ENCODE measurements around the gene IL12RB1.
"Not testable (repeated sequence)": the region's sequence is repeated elsewhere in the genome, so short reads cannot be mapped to it uniquely, and the experiment has no call there.

IL12RB1 gene

DNA sequence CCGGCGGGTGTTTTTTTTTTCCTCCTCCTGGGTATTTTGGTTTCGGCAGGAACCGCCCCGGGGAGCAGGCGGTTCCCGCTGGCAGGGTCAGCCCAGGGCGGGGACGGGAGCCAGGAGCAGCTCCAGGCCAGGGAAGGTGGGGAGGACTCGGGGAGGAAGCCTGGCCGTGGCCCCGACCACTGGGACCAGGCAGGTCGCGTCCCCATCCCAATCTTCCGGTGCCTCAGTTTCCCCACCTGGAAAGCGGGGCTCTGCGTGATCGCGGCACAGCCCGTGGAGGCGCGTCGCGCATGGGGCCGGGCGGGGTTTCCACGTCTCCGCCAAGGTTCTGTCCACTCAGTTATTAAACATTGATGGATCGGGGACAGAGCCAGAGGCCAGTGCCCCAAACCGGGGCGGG, 34.8 kb downstream of the IL12RB1 start:
- no peak for DNase-seq

DNA sequence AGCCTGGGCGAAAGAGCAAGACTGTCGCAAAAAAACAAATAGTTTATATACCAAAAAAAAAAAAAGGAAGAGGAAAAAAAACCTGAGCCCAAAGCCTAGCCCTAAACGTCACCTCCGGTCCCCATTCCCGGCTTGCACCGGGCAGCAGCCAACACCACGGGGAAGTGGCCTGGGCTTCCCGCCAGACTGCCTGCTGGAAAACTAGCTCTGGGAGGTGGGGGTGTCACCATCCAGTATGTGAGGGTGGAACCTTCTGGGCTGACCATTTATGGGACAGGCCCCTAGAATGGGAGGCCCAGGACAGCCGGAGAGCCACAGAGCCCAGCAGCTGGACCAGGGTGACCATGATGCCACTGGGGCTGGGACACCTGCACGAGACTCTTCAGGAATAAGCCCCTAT, 37.3 kb downstream of the IL12RB1 start:
- peak in 46 of 56 donors; percentile 5 to 84 (median 56) for DNase-seq

DNA sequence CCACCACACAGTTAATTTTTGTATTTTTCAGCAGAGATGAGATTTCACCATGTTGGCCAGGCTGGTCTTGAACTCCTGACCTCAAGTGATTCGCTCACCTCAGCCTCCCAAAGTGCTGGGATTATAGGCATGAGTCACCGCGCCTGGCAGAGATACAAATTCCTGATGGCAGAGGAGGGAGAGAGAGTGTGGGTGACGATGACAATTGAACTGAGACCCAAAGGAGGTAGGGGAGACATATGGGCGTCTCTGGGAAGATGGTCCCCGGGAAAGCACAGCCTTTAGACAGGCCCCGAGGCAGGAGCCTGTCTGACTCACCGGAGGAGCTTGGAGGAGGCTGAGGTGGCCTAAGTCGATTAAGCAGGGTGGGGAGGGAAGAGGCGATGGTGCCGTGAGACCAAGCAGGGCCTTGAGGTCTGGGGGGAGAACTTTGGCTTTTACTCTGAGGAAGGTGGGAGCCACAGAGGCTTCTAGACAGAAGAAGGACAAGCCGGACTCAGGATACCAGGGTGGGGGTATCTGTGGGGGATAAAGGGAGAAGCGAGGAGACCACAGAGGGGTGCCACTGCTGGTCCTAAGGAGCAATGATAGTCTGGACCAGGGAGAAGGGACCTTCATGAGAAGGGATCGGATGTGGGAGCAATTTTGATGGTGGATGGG, 40.5 kb downstream of the IL12RB1 start:
- peak in 1 of 56 donors; percentile 3 for DNase-seq

DNA sequence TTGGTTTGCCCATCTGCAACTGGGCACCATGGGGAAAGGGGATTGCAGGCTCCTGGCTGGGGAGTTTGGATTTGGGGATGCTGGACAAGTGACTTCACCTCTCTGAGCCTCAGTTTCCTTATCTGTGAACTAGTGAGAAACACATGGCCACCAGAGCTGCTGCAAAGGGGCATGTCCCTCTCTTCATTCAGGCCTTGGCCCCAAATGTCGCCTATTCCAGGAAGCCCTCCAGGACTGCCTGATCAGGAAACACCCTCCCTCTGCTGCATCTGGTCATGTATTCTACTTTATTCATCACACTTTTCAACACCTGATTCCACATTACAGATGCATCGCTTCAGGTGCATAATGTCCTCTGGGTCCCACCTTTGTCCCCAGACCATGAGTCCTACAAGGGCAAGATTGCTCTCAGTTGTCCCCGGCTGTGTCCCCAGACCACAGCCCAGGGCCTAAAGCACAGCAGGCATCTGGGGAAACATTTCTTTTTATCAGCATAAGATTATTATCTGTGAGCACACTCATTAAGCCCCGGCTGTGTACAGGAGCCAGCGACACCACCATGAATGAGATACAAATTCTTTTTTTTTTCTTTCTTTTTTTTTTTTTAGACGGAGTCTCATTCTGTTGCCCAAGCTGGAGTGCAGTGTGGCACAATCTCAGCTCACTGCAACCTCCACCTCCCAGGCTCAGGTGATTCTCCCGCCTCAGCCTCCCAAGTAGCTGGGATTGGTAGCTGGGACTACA, 41.3 kb downstream of the IL12RB1 start:
- DNase-seq = no peak

DNA sequence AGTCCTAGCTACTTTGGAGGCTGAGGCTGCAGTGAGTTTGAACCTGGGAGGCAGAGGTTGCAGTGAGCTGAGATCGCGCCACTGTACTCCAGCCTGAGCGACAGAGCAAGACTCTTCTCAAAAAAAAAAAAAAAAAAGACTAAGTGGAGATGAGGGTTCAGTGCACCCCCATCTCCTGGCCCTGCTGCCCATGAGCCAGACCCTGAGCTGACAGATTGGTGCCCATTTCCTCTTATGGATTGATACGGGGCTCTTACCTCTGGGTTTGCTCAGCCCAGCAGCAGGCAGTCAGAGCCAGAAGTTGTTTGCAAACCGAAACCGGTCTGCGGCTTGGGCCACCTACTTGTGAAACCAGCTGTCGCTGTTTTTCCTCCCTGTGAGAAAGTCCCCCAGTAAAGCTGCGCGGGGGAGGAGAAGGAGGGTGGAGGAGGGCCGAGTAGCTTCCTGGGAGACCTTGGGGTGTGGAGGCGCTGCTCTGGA, 41.9 kb downstream of the IL12RB1 start:
- DNase-seq = peak in 47 of 56 donors; percentile 4 to 79 (median 35)

DNA sequence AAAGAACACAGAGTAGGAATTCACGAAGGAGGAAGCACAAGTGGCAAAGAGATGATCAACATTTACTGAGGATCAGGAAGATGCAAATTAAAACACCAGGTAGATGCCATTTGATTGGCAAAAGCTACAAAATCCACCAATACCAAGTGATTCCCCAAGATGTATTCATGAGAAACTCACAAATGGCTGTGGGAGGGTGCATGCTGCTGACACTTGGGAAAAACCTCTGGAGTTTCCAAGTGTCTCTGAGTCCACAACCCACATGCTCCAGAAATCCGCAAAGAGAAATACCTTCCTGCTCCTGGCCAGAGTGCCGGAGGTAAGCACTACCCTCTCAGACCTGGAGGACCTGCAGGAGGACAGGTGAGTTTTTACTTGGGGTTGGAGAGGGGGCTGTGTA, 43.1 kb downstream of the IL12RB1 start:
- no peak for DNase-seq

DNA sequence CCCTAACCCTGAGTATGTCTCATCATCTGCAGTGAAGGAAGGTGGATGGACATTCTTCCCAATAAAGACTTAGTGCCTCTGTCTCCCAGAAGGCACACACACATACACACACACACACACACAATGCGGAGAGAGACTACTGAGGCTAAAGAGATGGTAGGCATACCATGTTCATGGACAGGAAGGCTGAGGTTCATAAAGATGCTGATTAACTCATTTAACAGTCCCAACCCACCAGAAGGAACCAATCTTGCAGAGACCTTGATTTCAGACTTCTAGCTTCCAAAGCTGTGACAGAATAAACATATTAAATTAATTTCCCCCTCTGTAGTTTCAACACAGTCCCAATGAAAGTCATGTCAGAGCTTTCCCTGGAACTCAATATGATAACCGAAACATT, 45.7 kb downstream of the IL12RB1 start:
- DNase-seq = no peak

DNA sequence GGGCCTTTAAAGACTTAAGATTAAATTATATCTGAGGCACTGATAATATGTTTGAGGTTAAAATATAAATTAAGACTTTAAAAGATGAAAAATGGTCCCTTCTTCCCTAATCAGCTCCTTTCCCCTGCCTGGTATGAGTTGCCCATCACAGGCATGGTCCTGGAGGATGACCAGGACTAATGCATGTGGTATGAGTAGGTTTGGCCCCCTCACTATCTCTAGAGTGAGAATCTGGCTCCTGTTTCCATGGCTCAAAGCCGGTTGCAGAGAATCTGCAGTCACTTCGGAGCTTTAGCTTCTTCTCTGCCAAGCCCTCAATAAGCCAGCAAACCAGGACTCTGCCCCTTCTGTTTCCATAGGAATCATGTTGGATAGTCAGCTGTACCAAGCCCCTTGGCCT, 54.6 kb downstream of the IL12RB1 start:
- not testable (repeated sequence) for DNase-seq

DNA sequence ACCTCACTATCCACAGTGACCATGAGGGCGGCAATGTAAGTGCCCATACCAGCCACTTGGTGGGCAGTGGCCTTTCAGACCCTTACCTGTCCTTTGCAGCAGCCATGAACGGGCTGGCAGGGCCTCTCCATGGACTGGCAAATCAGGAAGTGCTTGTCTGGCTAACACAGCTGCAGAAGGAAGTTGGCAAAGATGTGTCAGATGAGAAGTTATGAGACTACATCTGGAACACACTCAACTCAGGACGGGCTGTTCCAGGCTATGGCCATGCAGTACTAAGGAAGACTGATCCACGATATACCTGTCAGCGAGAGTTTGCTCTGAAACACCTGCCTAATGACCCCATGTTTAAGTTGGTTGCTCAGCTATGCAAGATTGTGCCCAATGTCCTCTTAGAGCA, 55.3 kb downstream of the IL12RB1 start:
- DNase-seq = peak in 1 of 56 donors; percentile 25

DNA sequence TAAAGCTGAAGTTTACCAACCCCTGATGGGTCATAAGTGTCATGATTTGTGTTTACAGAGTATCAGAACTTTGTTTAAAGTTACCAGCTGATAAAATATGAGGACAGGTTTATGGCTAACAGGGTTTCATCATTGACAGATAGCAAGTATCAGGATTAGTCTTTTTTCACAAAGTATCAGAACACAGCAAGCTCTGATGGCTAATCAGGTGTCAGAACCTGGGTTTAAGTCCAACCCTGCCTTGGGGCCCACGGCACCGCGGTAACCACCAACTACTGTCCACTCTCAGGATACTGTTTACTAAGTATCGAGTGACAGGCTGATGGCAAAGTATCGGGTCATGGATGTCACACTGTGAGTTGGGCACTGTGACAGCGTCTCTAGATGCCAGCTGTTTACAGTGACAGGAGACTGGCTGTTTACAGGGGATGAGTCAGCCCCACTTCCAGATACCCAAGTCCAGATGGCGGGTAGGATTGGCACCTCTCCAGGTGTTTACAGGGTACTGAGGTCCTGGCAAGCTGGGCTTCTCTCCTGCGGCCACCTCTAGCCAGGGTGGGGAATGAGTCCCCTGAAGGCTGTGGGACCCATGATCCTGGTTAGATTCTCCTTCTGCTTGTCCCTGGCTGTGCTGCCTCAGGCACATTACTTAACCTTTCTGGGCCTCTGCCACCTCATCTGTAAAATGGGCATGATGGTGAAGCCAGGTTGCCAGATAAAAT, 57.0 kb downstream of the IL12RB1 start:
- DNase-seq = peak in 27 of 56 donors; percentile 7 to 93 (median 31)

DNA sequence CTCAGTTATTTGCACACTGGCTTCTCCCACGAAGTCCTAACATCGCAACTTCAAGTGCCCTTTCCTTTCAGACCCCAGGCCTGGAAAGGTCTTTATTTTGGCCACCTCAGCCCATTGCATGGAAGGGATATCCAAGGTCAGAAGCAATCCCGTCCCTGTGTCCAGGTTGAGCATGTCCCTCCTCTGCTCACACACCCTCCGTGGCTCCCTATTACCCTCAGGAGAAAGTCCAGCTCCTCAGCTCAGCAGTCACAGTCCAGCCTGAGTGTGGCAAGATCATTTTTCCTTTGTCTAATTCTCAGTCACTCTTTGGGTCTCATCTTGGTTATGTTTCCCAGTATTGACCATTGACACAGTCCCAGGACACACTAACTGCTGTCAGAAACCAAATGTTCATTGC, 59.6 kb downstream of the IL12RB1 start:
- DNase-seq = no peak

DNA sequence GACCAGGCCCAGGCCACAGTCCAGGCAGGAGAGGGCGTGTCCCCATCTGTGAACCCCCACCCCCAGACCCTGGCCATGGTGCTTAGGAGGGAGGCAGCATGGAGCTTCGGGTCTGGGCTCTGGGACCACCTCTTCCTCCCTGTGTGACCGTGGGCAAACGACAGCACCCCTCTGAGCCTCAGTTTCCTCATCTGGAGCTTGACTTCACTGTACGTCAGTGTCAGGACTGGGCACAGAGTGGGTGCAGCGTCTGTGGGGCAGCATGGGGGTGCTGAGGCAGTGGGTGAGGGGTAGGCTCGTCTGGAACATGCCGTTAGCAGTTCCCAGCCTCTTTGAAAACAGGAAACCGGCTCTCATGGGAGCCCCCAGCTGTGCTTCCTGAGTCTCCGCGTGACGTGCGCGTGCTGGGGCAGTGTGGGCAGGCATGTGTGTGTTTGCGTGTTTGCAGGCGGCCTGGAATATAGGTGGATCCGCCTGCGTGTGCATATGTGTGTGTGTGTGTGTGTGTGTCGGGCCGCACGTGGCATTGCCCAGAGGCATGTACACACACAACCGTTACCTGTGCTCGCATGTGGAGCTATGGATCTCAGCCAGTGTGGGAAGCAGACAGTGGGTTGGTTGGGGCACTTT, 63.0 kb downstream of the IL12RB1 start:
- DNase-seq = peak in 33 of 56 donors; percentile 10 to 76 (median 36)

DNA sequence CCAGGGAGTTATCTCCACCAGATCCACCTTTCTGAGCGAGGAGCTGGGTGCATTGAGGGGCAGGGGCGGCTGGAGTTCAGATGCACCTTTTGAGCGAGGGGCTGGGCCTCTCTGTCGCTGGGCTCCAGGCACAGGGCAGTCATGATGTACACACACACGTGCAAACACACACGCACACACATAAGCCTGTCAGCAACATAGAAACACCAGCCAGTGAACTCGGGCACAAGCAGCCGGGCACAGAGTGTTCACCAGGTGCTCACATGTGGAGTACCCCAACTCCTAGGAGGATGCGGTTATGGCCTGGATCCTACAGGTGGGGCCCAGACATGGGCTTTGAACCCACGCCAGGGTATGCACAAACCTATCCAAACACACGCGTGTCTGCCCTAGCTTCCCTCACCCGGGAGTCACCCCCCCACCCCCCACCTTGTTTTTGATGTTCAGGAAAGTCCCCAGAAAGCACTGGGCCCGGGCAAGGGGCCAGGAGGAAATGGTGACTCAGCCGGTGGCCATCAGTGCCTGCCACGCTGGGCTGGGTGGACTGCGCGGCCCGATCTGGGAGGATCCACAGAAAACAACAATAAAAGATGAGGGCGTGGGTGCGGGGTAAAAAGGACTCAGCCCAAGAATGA, 65.5 kb downstream of the IL12RB1 start:
- peak in 51 of 56 donors; percentile 14 to 85 (median 65) for DNase-seq

DNA sequence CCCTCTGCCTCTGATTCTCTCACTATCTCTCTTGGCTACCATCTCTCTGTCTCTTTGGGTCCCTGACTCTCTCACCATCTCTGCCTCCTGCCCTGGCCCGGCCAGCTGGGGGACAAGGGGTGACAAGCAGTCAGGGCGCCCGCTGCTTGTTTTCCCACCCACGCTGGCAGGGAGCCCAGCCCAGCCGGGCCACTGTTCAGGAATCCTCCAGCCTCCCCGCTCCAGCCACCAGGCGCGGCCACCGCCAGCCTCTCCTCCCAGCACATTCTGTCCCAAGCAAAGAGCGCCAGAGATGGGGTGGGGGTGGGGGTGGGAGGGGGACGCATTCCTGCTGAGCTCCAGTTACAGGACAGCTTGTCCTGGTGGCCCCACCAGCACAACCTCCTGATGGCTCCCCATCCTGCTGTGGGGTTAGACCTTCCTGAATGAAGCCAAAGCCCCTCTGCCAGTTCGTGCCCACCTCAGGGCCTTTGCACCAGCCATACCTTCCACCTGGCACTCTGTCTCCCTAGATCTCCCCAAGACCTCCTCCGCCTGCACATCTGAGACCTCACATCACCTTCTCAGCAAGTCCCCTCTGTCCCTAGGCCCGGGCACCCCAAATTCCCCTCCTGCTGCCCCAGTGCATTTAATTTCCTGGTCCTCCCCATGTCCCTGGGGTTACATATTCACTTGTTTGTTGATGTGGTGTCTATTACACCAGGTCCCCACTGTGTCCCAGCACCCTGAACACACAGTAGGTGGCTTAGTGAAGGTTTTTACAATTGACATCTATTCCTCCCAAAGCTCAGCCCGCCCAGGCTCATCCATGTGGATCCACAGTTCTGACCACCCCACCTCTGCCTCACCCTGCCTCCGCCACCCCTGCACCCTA, 66.3 kb downstream of the IL12RB1 start:
- peak in 55 of 56 donors; percentile 35 to 95 (median 79) for DNase-seq

DNA sequence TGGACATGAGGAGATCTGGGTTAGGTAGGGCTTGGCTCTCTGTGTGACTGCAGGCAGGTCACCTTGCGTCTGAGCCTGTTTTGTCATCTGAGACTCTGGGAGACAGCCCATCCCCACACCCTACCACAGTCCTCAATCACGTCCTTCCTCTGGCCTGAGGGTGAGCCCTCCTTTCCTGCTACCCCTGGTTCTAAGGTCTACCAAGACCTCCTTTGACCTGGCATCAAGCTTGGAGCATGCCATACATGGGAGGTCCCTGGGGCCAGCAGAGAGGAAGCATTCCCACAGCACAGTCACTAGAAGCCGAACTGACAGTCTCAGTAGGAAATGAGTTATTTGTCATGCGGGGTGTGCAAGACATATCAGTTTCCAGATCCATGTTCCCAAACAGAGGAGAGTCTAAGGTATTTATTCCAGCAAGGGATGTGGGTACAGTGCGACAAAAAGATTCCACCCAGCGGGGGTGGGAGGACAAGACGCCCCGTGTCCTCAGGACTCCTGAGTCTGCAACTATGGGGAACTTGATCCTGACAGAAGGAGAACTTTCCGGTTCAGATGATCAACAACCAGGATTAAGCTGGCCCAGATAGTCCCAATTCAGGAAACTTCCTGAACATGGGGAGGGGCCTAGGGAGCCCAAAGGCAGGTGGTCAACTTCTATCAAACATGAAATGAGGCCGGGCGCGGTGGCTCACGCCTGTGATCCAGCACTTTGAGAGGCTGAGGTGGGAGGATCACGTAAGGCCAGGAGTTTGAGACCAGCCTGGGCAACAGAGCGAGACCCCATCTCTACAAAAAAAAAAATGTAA, 69.3 kb downstream of the IL12RB1 start:
- DNase-seq = peak in 1 of 56 donors; percentile 18

DNA sequence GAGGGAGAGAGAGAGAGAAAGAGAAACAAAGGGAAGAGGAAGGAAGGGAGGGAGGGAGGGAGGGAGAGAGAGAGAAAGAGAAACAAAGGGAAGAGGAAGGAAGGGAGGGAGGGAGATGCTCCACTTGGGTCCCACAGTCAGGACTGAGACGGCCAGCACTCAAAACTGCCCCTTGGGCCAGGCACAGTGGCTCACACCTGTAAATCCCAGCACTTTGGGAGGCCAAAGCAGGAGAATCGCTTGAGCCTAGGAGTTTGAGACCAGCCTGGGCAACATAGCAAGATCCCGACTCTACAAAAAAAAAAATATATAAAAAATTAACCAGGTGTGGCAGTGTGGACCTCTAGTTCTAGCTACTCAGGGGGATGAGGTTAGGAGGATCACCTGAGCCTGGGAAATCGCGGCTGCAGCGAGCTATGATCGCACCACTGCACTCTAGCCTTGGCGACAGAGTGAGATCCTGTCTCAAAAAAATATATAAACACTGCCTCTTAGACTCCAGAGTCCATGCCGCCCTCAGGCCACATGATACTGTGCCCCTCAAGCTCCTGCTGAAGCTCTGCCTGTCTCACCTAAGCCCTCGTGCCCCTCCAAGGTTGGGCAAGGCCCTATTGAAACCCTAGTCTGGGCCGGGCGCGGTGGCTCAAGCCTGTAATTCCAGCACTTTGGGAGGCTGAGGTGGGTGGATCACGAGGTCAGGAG, 70.4 kb downstream of the IL12RB1 start:
- no peak for DNase-seq

DNA sequence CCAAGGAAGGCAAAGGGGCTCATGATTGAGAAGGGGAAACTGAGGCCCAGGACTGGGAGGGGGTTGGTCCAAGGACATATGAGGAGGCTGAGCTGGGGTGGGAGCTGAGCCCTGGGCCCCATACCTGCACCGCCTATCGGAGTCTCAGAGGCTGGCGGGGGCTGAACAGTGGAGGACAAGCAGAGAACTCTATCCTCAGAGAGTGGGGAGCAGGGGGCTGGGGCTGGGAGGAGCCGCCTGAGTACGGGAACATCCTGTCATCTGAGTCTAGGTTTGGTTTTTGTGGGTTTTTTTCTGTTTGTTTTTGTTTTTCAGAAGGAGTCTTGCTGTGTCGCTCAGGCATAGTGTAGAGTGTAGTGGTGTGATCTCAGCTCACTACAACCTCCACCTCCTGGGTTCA, 72.5 kb downstream of the IL12RB1 start:
- DNase-seq = no peak
